Measurements from ENCODE around the gene TMEM273.

TMEM273 gene

DNA sequence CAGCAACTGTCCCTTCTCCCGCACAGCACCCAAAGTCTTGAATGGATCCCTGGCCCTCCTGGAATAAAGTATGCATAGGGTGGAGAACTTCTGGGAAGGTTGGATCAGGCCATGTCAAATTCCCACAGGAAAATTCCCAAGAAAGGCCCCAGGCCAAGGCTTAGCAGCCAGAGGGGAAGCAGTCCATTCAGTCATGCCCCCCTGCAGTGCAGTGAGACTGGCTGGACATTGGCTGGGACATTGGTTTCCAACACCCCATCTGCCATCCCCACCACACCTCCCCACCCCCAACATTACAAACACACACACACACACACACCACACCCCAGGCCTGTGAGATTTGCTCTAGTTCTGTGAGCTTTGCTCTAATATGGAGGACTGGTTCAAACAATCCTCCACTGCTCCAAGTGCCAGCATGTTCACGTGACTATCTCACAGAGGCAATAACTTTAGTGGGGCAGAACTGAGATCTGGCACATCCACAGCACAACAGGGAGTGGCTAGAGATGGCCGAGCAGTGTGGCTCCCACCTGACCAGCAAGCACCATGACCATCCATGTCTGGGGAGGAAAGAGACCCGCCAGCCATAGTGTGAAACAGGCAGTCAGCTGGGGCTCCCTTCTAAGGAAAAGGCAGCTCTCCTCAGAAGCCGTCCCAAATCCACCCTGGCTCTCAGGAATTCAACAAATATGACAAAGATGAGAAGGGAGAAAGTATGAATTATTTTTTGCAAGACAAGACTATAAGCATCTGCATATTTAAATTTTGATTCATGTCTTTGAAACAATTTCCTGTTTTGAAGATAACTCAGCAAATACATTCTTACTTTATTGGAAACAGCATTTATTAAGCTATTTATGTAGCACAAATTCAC lies 47.6 kb downstream of the TMEM273 start:
- DNase-seq (ENCODE audit: low read depth), result no peak

DNA sequence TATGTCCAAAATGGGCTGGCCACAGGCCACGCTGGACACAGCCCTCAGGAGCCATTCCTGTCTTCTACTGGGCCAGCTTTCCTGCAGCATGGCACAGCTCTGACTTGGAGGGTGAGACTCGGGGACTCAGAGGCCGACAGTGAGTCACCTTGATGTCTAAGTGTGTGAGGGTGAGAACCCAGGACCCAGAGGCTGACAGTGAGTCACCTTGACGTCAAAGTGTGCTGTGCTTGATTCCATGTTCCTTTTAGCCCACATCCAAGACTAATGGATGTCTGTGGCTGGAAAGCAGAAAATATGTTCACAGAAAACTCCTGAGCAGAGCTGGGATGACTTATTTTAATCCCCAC lies 48.4 kb downstream of the TMEM273 start:
- DNase-seq (ENCODE audit: low read depth), result peak; percentile 86

DNA sequence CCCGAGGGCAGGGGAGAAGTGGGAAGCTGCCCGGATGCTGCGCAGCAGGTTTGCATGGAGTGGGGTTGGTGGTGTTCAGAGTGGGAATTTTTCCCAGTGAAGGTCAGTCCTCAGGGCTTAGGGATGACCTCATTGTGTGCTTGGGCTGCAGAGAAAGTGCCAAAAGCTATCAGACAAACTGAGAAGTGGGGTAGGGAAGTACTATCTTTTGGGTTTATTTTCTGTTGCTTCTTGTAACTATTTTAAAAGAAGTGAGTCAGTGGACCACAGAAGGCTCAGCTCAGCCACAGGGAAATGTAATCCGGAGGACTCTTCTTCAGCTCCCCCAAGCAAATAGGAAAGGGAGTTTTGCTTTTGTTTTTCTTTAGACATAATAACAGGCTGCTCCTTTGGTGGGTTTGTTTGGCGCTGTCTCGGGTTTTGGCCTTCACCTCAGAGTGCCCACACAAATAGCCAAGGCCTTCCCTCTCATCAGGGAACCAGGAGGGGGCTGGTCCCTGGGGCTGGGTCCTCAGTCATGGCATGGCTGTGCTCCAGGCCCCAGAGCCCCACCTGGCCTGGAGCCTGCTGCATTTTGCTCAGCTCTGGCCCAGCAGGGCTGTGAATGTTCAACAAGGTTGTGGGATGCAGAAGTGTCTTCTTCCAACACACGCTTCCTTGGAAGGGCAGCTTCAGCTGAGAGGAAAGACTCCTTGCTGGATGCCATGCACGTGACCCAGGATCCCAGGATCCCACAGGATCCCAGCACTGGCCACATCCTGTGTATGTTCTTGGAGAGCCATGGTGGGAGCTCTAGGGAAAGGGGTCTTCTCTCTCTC lies 49.0 kb downstream of the TMEM273 start:
- peak; percentile 81 for DNase-seq (ENCODE audit: low read depth)

DNA sequence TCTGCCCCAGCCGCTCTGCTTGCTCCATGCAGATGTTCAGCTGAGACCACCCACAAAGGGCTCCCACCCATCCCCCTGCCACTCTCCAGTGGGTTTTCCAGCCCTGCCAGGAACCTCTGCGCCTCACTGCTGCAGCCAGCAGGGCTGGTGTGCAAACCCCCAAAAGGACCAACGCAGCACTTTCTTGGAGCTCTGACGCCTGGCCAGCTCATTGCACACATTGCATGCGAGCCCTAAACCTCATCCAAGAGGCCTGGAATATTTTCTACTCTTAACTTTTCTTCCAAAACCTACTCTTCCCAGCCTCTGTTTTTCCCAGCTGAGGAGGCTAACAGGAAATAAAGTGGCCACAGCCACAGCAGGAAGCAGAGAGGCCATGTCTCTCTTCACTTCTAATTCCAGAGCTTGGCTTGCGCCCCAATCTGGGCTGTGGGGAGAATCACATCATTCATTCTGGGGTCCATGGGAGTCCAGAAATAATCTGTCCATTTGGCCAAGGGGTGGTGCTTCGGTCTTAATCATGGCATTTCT lies 49.8 kb downstream of the TMEM273 start:
- peak; percentile 47 for DNase-seq (ENCODE audit: low read depth)

DNA sequence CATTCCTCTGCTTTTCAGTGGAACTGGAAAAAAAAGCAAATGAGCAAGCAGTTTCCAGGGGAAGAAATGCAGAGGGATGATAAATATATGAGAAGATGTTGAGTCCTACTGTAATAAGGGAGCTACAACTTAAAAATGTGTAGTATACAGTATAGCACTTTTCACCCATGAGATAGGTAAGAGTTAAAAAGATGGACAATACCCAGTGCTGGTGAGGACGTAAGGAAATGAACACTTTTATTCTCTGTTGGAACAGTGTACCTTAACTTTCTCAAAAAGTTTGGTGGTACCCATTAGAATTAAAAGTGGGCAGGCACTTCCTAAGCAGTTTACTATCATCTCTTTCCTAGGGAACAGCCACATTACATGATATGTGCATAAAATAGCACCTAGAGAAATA lies 51.7 kb downstream of the TMEM273 start:
- DNase-seq (ENCODE audit: low read depth), result no peak

DNA sequence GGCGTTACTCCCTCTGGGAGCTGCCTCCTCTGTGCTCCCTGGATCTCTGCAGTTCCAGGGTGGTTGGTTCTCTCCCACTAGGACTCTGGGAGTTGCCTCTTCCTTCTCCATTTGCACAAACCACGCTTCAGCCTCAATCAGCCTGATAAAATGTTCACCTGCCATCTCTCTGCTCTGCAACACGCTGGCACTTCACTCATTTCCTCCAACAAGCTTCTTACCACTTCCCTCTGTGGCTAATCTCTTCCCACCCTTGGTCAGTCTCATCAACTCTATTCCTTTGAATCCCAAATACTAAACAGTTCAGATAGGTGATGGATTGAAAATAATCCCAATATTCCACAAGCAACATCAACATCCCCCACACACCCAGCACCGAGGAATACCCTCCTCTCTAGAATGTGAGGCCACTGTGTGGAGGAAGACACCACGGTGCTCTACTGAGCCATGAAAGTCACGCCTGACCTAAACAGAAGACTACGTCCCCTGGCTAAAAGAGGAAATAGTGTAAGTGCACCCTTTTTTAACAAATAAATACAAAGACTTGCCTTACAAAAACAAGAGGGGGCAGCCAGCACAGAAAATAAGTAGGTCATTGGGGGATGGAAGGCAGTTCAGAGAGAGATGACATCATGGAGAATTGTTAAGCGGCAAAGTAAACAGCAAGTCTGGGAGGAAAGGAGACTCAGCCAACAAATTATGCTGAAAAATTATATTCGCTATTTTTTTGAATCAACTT lies 52.4 kb downstream of the TMEM273 start:
- no peak for DNase-seq (ENCODE audit: low read depth)

DNA sequence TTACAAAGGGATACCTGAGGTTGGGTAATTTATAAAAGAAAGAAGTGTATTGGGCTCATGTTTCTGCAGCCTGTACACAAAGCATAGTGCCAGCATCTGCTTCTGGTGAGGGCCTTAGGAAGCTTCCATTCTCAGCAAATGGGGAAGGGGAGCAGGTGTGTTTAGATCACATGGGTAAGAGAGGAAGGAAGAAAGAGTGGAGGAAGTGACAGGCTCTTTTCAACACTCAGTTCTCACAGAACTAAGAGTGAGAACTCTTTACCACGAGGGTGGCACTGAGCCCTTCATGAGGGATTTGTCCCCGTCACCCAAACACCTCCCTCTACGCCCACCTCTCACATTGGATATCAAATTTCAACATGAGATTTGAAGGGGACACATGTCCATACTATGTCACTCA lies 53.9 kb downstream of the TMEM273 start:
- DNase-seq (ENCODE audit: low read depth), result no peak

DNA sequence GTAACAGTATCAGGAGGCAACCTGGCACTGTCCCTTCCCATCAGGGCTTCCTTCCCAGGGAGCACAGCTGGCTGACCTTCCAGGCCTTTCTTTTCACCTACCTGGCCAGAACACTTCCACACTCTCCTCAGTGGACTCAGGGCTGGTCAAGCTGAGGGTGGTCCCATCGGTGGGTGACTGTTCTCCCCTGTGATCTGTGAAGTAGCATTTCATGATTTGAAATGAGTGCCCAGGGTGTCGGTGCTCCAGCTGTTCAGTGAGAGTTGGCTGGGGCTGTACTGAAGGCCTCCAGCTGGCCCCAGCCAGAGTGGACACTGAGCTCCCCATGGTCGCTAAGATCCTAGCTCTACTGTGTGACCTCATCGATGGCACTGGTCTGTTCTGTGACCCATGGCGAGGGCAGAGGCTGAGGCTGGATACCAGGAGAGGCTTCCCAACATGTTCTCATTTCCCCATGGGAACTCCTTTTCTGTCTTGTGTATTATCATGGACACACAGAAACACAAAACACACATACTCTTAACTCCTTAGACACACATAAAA lies 54.4 kb downstream of the TMEM273 start, which contains the start of gene FAM170B:
FAM170B (minus strand) TSS at position 316 of the 543 bp plus-strand sequence; CDS start at position 213, 103 bp downstream.
- DNase-seq (ENCODE audit: low read depth), result no peak

DNA sequence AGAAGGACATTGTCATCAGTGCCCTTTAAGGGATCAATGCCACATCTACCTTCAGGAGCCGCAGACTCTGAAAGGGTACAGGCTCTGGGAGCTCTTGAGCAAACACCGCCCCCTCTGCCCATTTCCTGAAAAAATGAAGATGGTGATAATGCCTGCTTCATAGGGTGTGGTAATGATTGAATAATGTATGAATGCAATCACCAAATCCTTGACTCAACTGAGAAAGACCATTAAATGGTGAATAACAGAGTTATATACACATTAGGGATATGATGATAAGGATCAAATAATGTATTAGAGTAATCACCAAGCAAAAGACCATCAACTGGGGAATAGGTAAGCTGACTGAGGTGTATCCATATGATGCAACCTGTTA lies 55.8 kb downstream of the TMEM273 start:
- DNase-seq (ENCODE audit: low read depth), result no peak

DNA sequence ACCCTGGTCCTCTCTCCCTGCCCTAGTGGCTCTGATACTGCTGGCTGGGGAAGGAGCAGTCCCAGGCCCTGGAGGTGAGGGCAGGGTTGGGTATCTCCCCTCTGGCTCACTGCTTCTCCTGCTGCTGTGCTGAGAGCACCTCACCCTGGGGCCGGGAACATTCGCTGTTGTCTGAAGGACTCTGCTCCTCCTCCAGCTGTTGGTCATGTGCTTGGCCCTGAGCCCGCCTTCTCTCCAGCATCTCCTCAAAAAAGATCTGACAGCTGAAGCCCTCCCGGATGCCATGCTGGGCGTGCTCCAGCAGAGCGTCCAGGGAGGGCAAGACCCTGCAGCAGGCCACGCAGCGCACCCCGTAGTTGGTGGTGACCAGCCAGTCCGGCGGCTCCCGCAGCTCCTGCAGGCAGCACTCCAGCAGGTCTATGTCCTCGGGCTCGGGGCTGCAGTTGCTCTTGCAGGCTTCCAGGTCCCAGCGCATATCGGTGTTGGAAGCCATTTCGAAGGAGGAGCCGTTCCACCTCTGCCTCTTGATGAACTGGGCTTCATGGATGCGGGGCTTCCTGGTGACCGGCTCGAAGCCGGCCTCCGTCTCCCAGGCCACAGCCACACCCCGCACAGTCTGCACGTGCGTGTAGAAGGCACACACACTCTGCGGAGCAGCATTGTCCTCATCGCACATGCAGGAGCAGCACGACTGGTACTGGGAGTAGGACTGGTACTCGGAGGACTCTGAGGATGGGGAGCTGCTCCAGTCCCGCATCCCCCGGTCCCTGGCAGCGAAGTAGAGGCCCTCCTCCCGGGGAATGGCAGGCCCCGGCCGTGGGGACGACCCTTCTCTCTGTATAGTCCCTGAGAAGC lies 56.5 kb downstream of the TMEM273 start:
- no peak for DNase-seq (ENCODE audit: low read depth)

DNA sequence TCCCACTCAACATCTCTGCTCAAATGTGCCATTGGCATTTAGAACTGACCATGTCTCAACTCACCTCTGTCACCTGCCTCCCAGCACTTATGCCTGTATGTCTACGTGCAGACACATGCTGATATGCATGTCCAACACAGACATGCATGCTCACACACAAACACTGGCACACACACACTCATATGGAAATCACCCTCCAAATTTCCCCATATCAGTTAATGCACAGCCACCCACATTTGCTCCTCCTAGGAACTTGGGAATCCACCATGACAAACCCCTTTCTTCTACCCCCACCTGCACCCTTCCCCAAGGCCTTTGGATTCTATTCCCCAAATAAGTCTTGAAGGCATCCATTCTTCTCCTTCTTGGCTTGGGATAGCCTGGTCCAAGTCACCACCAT lies 58.8 kb downstream of the TMEM273 start:
- no peak for DNase-seq (ENCODE audit: low read depth)

DNA sequence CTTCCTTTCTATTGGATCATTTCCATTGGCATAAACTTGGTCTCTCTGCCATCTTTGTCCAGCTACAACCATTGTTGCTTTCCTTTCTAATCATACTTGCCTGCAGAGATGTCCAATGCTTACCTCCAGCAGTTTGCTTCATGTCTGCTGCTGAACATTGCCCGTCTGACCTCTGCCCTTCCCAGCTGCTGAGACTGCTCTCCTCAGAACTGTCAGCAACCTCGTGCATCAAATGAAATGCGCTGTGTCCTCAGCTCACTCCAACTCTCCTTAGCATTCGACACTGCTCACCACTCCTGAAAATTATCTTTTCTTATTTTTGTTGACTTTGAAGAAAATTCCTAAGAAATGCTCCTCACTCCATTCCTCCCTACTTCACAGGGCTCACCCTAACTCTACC lies 59.3 kb downstream of the TMEM273 start:
- no peak for DNase-seq (ENCODE audit: low read depth)

DNA sequence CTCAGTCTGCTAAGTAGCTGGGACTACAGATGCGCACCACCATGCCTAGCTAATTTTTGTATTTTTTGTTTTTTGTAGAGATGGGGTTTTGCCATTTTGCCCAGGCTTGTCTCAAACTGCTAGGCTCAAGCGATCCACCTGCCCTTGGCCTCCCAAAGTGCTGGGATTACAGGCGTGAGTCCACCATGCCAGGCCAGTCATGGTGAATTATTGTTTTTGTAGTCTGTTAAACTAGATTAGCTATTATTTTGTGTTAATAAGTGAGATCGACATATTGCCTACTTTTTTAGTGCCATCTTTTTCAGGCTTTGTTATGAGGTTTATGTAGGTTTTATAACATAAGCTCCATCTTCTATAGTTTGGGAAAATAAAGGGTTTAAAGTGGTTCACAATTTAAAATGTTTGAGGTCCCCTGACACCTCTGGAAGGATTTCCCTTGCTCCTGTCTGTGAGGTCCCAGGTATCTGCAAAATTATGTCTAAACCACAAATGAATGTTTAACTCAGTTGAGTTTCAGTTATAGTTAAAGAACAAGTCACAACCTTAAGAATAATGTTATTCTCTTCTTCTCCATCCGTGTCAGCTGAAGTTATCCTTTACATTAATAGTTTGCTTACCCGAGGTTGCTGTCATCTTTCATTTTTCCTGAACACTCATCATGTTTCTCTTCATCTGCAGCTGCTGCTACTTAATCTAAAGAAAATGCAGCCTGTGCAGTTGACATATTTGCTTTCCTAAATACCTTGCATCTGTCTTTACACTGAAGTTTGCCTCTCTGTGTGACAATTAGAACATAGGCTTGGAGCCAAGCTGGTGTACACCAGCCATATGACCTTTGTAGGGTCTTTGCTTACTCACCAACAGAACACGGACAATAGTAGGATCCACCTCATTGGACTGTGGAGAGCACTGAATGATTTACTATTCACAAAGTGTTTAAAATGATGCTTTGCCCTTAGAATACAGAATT lies 63.9 kb downstream of the TMEM273 start:
- no peak for DNase-seq (ENCODE audit: low read depth)

DNA sequence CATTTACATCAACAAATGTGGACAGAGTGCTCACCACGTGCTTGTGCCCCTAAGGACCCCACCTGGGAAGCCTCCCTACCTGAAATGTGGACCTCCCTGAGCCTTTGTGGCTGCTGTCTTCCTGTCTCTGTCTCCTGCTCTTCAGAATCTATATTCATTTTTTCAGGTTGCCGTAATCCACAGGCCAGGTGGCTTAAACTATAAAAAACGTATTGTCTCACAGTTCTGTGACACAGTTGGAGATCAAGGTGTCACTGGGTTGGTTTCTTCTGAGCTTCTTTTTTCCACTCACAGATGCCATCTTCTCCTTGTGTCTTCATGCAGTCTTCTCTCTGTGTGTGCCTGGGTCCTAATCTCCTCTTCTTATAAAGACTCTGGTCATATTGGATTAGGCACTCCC lies 67.3 kb downstream of the TMEM273 start:
- no peak for DNase-seq (ENCODE audit: low read depth)

DNA sequence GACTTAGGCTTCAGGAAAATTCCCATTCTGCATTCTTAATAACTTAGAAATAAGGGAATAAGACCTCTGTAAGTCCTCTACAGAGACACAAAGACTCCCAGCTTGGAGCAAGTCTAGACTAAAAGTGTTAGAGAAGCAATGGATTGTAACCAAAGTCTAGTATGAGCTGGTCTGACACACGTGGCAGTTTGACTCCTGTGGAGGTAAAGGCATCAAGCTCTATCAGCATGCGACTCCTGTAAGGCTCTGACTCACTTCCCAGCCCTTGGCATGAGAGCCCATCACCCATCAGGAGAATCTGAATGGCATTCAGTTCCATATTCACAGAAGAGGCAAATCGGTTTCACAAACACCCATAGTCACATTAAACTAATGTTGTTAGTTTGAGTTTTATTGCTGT lies 68.4 kb downstream of the TMEM273 start:
- no peak for DNase-seq (ENCODE audit: low read depth)

DNA sequence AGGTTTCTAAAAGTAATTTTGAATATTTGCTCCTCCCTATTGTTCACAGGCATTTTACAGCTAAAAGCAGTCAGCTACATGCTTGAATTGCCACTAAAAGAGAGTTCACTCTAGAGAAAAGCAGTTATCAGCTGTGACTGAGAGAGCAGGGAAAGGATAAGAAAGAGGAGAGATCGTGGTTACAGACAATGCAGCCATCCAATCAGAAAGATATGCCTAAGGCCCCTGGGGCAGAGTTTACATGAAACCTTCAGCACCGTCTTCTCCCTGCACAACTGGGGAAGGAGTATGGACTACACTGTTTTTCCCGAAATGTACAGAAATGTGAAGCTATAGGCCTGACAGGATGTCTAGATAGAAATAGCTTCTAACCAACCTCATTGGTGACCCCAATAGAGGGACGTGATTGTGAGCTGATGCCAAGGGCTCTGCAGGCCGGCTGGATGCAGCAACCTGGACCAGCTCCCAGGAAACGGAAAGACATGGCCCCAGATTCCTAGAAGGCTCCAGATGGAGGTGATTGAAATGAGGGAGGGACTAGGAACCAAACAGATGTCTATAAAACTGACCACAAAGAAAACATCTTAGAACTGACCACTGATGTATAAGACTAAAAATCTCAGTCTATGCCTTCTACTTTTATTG lies 69.6 kb downstream of the TMEM273 start:
- DNase-seq (ENCODE audit: low read depth), result no peak

DNA sequence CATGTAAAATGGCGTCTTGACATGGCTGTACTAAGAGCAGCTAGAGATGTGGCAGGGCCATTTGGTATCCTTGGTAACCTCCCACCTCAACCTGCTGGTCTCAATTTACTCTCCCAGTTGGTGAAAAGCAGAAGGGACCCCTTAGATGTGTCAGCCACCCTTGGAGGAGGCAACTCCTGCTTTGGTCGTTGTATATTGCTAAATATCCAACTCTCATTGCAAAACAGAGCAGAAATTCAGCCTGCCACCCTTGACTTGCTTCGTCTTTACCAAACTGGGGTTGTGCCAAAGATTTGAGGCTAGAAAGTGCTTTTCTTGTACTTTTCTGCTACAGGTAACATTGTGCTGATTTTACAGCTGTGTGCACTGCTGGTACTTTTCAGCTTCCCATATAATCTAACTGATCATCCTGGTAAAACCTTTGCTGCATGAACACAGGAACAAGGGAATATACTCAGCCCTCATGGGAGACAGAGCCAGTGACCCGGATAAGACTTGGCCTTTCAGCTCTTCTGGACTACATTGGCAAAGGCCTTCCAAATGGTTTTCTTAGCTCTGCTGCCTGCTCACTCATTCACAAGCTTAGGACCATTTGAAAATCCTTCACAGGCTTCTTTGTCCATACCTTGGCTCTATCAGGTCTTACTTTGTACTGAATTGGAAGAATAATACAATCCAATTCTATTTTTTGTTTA lies 70.7 kb downstream of the TMEM273 start:
- no peak for DNase-seq (ENCODE audit: low read depth)

DNA sequence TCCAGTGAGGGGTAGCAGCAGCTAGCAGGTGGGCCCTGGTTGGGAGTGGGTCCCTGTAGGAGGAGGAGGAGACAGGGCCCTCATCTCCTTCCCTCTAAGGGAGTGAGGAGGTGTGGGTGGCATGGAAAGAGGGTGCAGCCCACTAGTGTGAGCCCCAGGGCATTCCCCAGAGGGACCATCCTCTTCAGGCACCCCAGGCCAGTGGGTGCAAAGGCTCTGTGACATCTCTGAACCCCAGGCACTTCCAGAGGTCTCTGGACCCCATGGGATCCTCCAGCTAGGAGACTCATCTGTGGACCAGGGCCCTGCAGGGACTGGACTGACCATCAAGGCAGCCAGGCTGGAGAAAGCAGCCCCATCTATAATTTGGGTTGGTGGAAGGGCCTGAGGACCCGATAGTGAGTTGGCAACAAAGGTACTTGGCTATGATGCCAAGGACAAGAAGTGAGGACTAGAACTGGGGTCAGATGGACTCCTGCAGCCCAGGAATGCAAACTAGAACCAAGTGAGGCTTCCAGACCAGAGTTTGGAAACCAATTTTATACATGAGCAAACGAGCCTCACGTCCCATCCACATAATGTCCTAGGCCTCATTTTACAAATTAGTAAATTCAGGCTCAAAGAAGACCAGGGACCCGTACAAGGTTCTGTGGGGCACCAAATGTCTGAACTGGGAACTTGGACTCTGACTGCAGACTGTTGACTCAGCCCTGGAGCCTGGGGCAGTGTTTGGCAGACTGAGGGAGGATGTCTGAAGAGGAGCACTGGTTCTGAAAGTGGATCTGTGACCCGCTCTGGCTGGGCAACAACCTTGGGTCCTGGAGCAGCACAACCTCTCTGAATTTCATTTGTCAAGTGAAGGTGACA lies 71.4 kb downstream of the TMEM273 start:
- no peak for DNase-seq (ENCODE audit: low read depth)
